GM13976 (cell line): ENCODE results near the gene HELB.

ENCODE experiments used
- DNase-seq: peaks from one replicate; pipeline ENCODE4 v3.0.0; 2012; ENCODE audit warnings: low spot score
- CTCF ChIP-seq: IDR thresholded peaks from 2 replicates; pipeline ENCODE4 v1.5.1; 2012; ENCODE audit warnings: borderline replicate concordance, mild to moderate bottlenecking; ENCODE audit not compliant: insufficient read depth; ENCODE audit errors: extremely low read depth, missing control alignments, control extremely low read depth
- in situ Hi-C: fragments of 300-500 bp; cut with MboI; formaldehyde crosslinking; loops from one replicate; pipeline ENCODE4 v1.12.0; 2022; ENCODE audit warnings: low sequenced_read_pairs, mixed read lengths, inconsistent platforms; ENCODE audit not compliant: unreplicated experiment

The HELB gene

DNA sequence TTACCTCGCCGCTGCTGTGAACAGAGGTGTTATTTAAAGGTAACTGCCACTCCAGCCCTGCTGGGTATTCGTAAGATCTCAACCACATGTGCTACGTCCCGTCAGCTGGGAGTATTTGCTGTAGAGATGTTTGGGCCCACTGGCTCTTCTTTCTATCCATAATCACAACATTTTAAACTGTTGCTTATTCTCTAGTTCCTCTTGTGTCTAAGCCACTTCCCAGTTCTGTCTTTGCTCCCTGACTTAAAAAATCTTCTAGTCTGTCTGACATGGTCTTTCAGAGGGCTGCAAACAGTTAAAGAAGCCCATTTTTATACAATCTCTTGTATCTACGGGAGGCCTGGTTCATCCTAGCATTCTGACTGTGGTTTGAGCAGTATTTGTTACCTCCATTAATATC, 33.2 kb upstream of the HELB start:
- TF ChIP-seq CTCF: no peak
- in situ Hi-C loops: loop anchor here (10.0 kb wide), 1 partner anchor 426 kb away; no protein-coding TSS in a partner anchor
- DNase-seq: no peak

GRCh38 chr12:66269757-66270383, 32.4 kb upstream of the HELB start:
- TF ChIP-seq CTCF: peak; percentile 33
- peak; percentile 40 for DNase-seq
- in situ Hi-C loops: loop anchor here (10.0 kb wide), 1 partner anchor 425 kb away; no protein-coding TSS in a partner anchor

- DNase-seq: no peak
- TF ChIP-seq CTCF: no peak
- in situ Hi-C loops: no loop called here
These were observed 31.7 kb upstream of the HELB start for GRCh38 chr12:66270613-66271012.

DNA sequence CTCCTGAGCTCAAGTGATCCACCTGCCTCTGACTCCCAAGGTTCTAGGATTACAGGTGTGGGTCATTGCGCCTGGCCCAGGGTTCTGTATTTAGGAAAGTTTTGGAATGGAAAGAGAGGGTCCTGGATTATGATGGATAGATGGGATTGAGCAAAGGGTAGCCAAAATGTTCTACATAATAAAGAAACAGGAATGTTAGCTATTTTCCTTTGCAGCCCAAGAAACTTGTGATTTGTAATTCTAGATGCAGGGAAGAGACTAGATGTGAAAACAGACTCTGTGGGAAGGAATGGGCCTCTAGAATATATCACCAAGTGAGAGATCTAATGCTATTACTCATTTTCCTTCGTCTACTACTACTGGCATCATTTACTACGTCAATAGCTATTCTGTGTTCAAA, 29.6 kb upstream of the HELB start:
- DNase-seq: no peak
- in situ Hi-C loops: no loop called here
- no peak for TF ChIP-seq CTCF

DNA sequence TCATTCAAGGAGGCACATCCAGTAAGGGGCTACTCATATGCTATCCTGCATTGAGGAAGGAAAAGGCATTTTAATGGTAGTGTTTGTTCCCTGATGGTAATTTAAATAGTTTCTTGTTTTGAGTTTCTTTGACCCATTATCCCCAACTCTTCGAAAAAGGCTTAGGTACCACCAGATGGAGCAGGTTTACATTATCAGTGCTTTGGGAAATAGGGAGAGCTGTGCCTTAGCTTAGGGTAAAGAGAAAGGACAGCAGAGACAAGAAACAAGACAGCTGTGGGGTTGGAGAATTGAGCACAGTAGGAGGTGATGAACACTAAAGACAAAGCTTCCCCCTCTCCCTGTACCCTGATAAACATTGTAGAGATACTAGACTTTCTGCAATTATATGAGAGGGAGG, 29.1 kb upstream of the HELB start:
- DNase-seq: no peak
- in situ Hi-C loops: no loop called here
- TF ChIP-seq CTCF: no peak

DNA sequence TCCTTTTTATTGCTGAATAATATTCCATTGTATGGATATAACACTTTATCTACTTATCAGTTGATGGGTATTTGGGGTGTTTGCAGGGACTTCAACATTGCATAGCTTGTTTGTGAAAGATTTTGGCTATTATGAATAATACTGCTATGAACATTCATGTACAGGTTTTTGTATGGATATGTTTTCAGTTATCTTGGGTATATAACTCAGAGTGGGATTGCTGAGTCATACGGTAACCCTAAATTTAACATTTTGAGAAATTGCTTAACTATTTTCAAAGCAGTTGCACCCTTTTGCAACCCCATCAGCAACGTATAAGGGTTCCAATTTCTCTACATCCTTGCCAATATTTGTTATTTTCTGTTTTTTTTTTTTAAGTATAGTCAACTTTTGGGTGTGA, 27.3 kb upstream of the HELB start:
- no peak for DNase-seq
- TF ChIP-seq CTCF: no peak
- in situ Hi-C loops: no loop called here
